ENCODE data around the gene TSEN2.

The TSEN2 gene

GRCh38 chr3:12465836-12466225 is 18.4 kb upstream of the TSEN2 start:
- no peaks in the 10 kb centered on the region for H3K9me3 ChIP-seq (replicated peaks in 1 of 2; ENCODE audit: control insufficient read depth in 2 of 2, insufficient read depth in 1 of 2, low read depth in 1 of 2, low read length in 2 of 2)
- no peak overlapping the region for H3K4me3 ChIP-seq (ENCODE audit: low read length in 2 of 2)
- no peak overlapping the region for H3K9ac ChIP-seq (ENCODE audit: low read depth, low read length, poor library complexity)
- H3K23ac ChIP-seq (ENCODE audit: low read depth, low read length, poor library complexity), result no peak overlapping the region
- H3K79me1 ChIP-seq (ENCODE audit: low read depth, low read length), result no peaks in the 10 kb centered on the region
- H2BK120ac ChIP-seq (ENCODE audit: low read depth, low read length), result no peak overlapping the region
- no peak overlapping the region for H4K91ac ChIP-seq (ENCODE audit: low read depth, low read length, poor library complexity)
- no peak overlapping the region for H3K4me2 ChIP-seq (ENCODE audit: insufficient read depth, low read length, poor library complexity, severe bottlenecking)
- H2BK12ac ChIP-seq (ENCODE audit: low read length), result no peak overlapping the region
- H2AK5ac ChIP-seq (ENCODE audit: low read depth, low read length), result no peak overlapping the region
- no peak overlapping the region for H2AFZ ChIP-seq (ENCODE audit: low read length)
- H3K4ac ChIP-seq (ENCODE audit: low read length), result no peak overlapping the region
- H3K27me3 ChIP-seq (ENCODE audit: control insufficient read depth in 3 of 3, insufficient read depth in 3 of 3, low read depth in 1 of 3, low read length in 3 of 3), result no peaks in the 10 kb centered on the region
- no CpG with 5 or more reads among the region's 4 CpGs for WGBS, 2 donors (ENCODE audit: extremely low coverage in 2 of 2, insufficient read length in 2 of 2, insufficient replicate concordance in 1 of 2)
- H4K8ac ChIP-seq (ENCODE audit: low read depth, low read length), result no peak overlapping the region
- H3K4me1 ChIP-seq (ENCODE audit: control insufficient read depth in 2 of 2, insufficient read depth in 1 of 2, low read depth in 1 of 2, low read length in 2 of 2), result peaks cover 0 to 5% of the 10 kb centered on the region in 2 donors
- no peak for DNase-seq (ENCODE audit: low spot score)
- H2BK15ac ChIP-seq (ENCODE audit: low read length), result no peak overlapping the region
- no peak overlapping the region for H3K27ac ChIP-seq (replicated peaks; ENCODE audit: low read length)
- no peak overlapping the region for H2BK5ac ChIP-seq (ENCODE audit: low read length)
- no peaks in the 10 kb centered on the region for H3K36me3 ChIP-seq (replicated peaks in 1 of 2; ENCODE audit: control insufficient read depth in 2 of 2, insufficient read depth in 2 of 2, low read length in 2 of 2)
- H3K18ac ChIP-seq (ENCODE audit: low read length), result peak overlapping the region; percentile 46
- H3K14ac ChIP-seq (ENCODE audit: low read length), result no peak overlapping the region

- no peak overlapping the region for H3K4me3 ChIP-seq (ENCODE audit: low read length in 2 of 2)
- no peak overlapping the region for H3K4me2 ChIP-seq (ENCODE audit: insufficient read depth, low read length, poor library complexity, severe bottlenecking)
- no peak overlapping the region for H3K27ac ChIP-seq (replicated peaks; ENCODE audit: low read length)
- H3K9me3 ChIP-seq (replicated peaks in 1 of 2; ENCODE audit: control insufficient read depth in 2 of 2, insufficient read depth in 1 of 2, low read depth in 1 of 2, low read length in 2 of 2), result no peaks in the 10 kb centered on the region
- H2BK5ac ChIP-seq (ENCODE audit: low read length), result no peak overlapping the region
- no peak overlapping the region for H3K14ac ChIP-seq (ENCODE audit: low read length)
- H2AK5ac ChIP-seq (ENCODE audit: low read depth, low read length), result no peak overlapping the region
- H4K8ac ChIP-seq (ENCODE audit: low read depth, low read length), result no peak overlapping the region
- H3K36me3 ChIP-seq (replicated peaks in 1 of 2; ENCODE audit: control insufficient read depth in 2 of 2, insufficient read depth in 2 of 2, low read length in 2 of 2), result no peaks in the 10 kb centered on the region
- H3K9ac ChIP-seq (ENCODE audit: low read depth, low read length, poor library complexity), result no peak overlapping the region
- no CpG with 5 or more reads among the region's 2 CpGs for WGBS, 2 donors (ENCODE audit: extremely low coverage in 2 of 2, insufficient read length in 2 of 2, insufficient replicate concordance in 1 of 2)
- no peak overlapping the region for H3K18ac ChIP-seq (ENCODE audit: low read length)
- DNase-seq (ENCODE audit: low spot score), result no peak
- no peak overlapping the region for H3K4ac ChIP-seq (ENCODE audit: low read length)
- no peak overlapping the region for H2BK120ac ChIP-seq (ENCODE audit: low read depth, low read length)
- no peaks in the 10 kb centered on the region for H3K79me1 ChIP-seq (ENCODE audit: low read depth, low read length)
- H3K27me3 ChIP-seq (ENCODE audit: control insufficient read depth in 3 of 3, insufficient read depth in 3 of 3, low read depth in 1 of 3, low read length in 3 of 3), result peaks cover 0 to under 1% (median 0%) of the 10 kb centered on the region in 3 experiments
- H4K91ac ChIP-seq (ENCODE audit: low read depth, low read length, poor library complexity), result no peak overlapping the region
- H3K4me1 ChIP-seq (ENCODE audit: control insufficient read depth in 2 of 2, insufficient read depth in 1 of 2, low read depth in 1 of 2, low read length in 2 of 2), result peaks cover 0 to 5% of the 10 kb centered on the region in 2 donors
- H3K23ac ChIP-seq (ENCODE audit: low read depth, low read length, poor library complexity), result no peak overlapping the region
- no peak overlapping the region for H2AFZ ChIP-seq (ENCODE audit: low read length)
- H2BK15ac ChIP-seq (ENCODE audit: low read length), result no peak overlapping the region
- no peak overlapping the region for H2BK12ac ChIP-seq (ENCODE audit: low read length)
Measured at GRCh38 chr3:12467746-12468145, 16.5 kb upstream of the TSEN2 start.

GRCh38 chr3:12468276-12468675 is 16.0 kb upstream of the TSEN2 start:
- Histone ChIP-seq H3K36me3 (replicated peaks in 1 of 2; ENCODE audit: control insufficient read depth in 2 of 2, insufficient read depth in 2 of 2, low read length in 2 of 2) (no peaks in the 10 kb centered on the region), H3K4me3 (ENCODE audit: low read length in 2 of 2) (no peak overlapping the region), H3K4ac (ENCODE audit: low read length) (no peak overlapping the region), H4K8ac (ENCODE audit: low read depth, low read length) (no peak overlapping the region), H2AFZ (ENCODE audit: low read length) (no peak overlapping the region), H3K14ac (ENCODE audit: low read length) (no peak overlapping the region), H4K91ac (ENCODE audit: low read depth, low read length, poor library complexity) (no peak overlapping the region), H2AK5ac (ENCODE audit: low read depth, low read length) (no peak overlapping the region), H3K27me3 (ENCODE audit: control insufficient read depth in 3 of 3, insufficient read depth in 3 of 3, low read depth in 1 of 3, low read length in 3 of 3) (peaks cover 0 to 5% (median 0%) of the 10 kb centered on the region in 3 experiments), H3K23ac (ENCODE audit: low read depth, low read length, poor library complexity) (no peak overlapping the region), H3K4me1 (ENCODE audit: control insufficient read depth in 2 of 2, insufficient read depth in 1 of 2, low read depth in 1 of 2, low read length in 2 of 2) (peaks cover 0 to 5% of the 10 kb centered on the region in 2 donors), H3K18ac (ENCODE audit: low read length) (no peak overlapping the region), H3K79me1 (ENCODE audit: low read depth, low read length) (no peaks in the 10 kb centered on the region), H2BK12ac (ENCODE audit: low read length) (no peak overlapping the region), H2BK15ac (ENCODE audit: low read length) (no peak overlapping the region), H2BK5ac (ENCODE audit: low read length) (no peak overlapping the region), H3K27ac (replicated peaks; ENCODE audit: low read length) (no peak overlapping the region), H2BK120ac (ENCODE audit: low read depth, low read length) (no peak overlapping the region), H3K9ac (ENCODE audit: low read depth, low read length, poor library complexity) (peak overlapping the region; percentile 6), H3K4me2 (ENCODE audit: insufficient read depth, low read length, poor library complexity, severe bottlenecking) (no peak overlapping the region), H3K9me3 (replicated peaks in 1 of 2; ENCODE audit: control insufficient read depth in 2 of 2, insufficient read depth in 1 of 2, low read depth in 1 of 2, low read length in 2 of 2) (no peaks in the 10 kb centered on the region)
- no peak for DNase-seq (ENCODE audit: low spot score)
- WGBS, 2 donors (ENCODE audit: extremely low coverage in 2 of 2, insufficient read length in 2 of 2, insufficient replicate concordance in 1 of 2), result no CpG with 5 or more reads among the region's 6 CpGs

- H3K4me2 ChIP-seq (ENCODE audit: insufficient read depth, low read length, poor library complexity, severe bottlenecking), result no peak overlapping the region
Measured at GRCh38 chr3:12468757-12469156, 15.5 kb upstream of the TSEN2 start.

More at GRCh38 chr3:12468757-12469156, 15.5 kb upstream of the TSEN2 start:
- Histone ChIP-seq H3K23ac (ENCODE audit: low read depth, low read length, poor library complexity) (no peak overlapping the region), H3K27ac (replicated peaks; ENCODE audit: low read length) (no peak overlapping the region), H3K27me3 (ENCODE audit: control insufficient read depth in 3 of 3, insufficient read depth in 3 of 3, low read depth in 1 of 3, low read length in 3 of 3) (peaks cover 0 to 9% (median 0%) of the 10 kb centered on the region in 3 experiments), H3K36me3 (replicated peaks in 1 of 2; ENCODE audit: control insufficient read depth in 2 of 2, insufficient read depth in 2 of 2, low read length in 2 of 2) (no peaks in the 10 kb centered on the region), H4K91ac (ENCODE audit: low read depth, low read length, poor library complexity) (no peak overlapping the region), H3K79me1 (ENCODE audit: low read depth, low read length) (no peaks in the 10 kb centered on the region), H3K9ac (ENCODE audit: low read depth, low read length, poor library complexity) (no peak overlapping the region), H3K14ac (ENCODE audit: low read length) (no peak overlapping the region), H2BK12ac (ENCODE audit: low read length) (no peak overlapping the region), H3K9me3 (replicated peaks in 1 of 2; ENCODE audit: control insufficient read depth in 2 of 2, insufficient read depth in 1 of 2, low read depth in 1 of 2, low read length in 2 of 2) (no peaks in the 10 kb centered on the region), H3K4ac (ENCODE audit: low read length) (no peak overlapping the region), H2BK15ac (ENCODE audit: low read length) (no peak overlapping the region), H2AFZ (ENCODE audit: low read length) (no peak overlapping the region), H3K4me1 (ENCODE audit: control insufficient read depth in 2 of 2, insufficient read depth in 1 of 2, low read depth in 1 of 2, low read length in 2 of 2) (peaks cover 0 to 5% of the 10 kb centered on the region in 2 donors), H4K8ac (ENCODE audit: low read depth, low read length) (no peak overlapping the region), H3K18ac (ENCODE audit: low read length) (no peak overlapping the region), H2BK5ac (ENCODE audit: low read length) (no peak overlapping the region), H3K4me3 (ENCODE audit: low read length in 2 of 2) (no peak overlapping the region), H2BK120ac (ENCODE audit: low read depth, low read length) (no peak overlapping the region), H2AK5ac (ENCODE audit: low read depth, low read length) (no peak overlapping the region)
- DNase-seq (ENCODE audit: low spot score), result no peak
- no CpG with 5 or more reads among the region's 2 CpGs for WGBS, 2 donors (ENCODE audit: extremely low coverage in 2 of 2, insufficient read length in 2 of 2, insufficient replicate concordance in 1 of 2)
